Measurements from ENCODE around the gene UBE2D3. TPM values are rescaled to one million over a fixed set of nuclear protein-coding genes. Genes with fewer than 3 reads are reported as not detected.

Gene UBE2D3
- total RNA-seq, 1 experiment from 2014 or later, result 235 TPM

DNA sequence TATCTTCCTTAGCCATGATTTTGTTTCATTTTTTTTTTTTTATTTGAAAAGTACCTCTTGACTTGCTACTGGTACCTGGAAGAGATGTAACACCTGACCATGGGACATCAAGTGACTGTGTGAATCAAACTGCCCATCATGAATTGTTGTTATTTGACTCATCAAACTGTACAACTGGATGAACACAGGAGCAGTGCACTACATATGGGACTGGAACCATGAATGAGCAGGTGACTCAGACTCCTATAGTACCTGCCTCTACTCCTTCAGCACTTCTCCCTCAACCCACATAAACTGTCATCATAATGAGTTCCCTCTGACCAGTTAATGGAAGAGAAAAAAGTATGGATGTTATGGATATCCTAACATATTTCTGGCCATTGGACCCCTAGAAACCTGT is 15.9 kb upstream of the UBE2D3 start:
- intact Hi-C loops (cut with micrococcal nuclease; ENCODE audit: unreplicated experiment), result no loop called here
- DNase-seq, result no peak
- Mint-ChIP-seq H3K36me3 (ENCODE audit: insufficient read depth, unreplicated experiment) (no peaks in the 10 kb centered on the region), H3K4me3 (ENCODE audit: low read depth, unreplicated experiment) (no peak overlapping the region), H3K4me1 (ENCODE audit: low read depth, unreplicated experiment) (no peaks in the 10 kb centered on the region), H3K27me3 (ENCODE audit: unreplicated experiment) (no peaks in the 10 kb centered on the region), H3K27ac (ENCODE audit: unreplicated experiment) (no peak overlapping the region), H3K9me3 (ENCODE audit: low read depth, unreplicated experiment) (no peaks in the 10 kb centered on the region)
- CTCF ChIA-PET, result no interaction called here
- TF ChIP-seq, protein P1, sequence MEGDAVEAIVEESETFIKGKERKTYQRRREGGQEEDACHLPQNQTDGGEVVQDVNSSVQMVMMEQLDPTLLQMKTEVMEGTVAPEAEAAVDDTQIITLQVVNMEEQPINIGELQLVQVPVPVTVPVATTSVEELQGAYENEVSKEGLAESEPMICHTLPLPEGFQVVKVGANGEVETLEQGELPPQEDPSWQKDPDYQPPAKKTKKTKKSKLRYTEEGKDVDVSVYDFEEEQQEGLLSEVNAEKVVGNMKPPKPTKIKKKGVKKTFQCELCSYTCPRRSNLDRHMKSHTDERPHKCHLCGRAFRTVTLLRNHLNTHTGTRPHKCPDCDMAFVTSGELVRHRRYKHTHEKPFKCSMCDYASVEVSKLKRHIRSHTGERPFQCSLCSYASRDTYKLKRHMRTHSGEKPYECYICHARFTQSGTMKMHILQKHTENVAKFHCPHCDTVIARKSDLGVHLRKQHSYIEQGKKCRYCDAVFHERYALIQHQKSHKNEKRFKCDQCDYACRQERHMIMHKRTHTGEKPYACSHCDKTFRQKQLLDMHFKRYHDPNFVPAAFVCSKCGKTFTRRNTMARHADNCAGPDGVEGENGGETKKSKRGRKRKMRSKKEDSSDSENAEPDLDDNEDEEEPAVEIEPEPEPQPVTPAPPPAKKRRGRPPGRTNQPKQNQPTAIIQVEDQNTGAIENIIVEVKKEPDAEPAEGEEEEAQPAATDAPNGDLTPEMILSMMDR (IDR thresholded peaks at IDR 0.05; ENCODE audit: unreplicated experiment), result no peak
- BruUV-seq (replicated peaks), result no TSS peak

DNA sequence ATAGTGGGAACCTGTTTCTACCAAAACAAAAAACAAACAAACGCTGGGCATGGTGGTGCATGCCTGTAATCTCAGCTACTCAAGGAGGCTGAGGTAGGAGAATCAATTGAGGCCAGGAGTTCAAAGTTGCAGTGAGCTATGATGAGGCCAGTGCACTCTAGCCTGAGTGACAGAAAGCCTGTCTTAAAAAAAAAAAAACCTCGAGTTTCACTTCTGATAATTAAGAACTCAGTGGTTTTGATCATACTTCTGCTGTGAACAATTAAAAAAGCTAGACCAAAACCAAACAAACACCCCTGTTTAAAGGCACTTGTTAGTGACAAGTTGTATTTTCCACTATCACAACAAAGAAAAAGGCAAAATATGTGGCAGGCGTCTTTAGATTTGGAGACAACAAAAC is 15.0 kb upstream of the UBE2D3 start:
- intact Hi-C loops (cut with micrococcal nuclease; ENCODE audit: unreplicated experiment), result no loop called here
- H3K27me3 Mint-ChIP-seq (ENCODE audit: unreplicated experiment), result no peaks in the 10 kb centered on the region
- no peaks in the 10 kb centered on the region for H3K36me3 Mint-ChIP-seq (ENCODE audit: insufficient read depth, unreplicated experiment)
- H3K27ac Mint-ChIP-seq (ENCODE audit: unreplicated experiment), result no peak overlapping the region
- no peak overlapping the region for H3K4me3 Mint-ChIP-seq (ENCODE audit: low read depth, unreplicated experiment)
- H3K9me3 Mint-ChIP-seq (ENCODE audit: low read depth, unreplicated experiment), result no peaks in the 10 kb centered on the region
- no peak for DNase-seq
- TF ChIP-seq, protein P1 (IDR thresholded peaks at IDR 0.05; ENCODE audit: unreplicated experiment), result no peak
- H3K4me1 Mint-ChIP-seq (ENCODE audit: low read depth, unreplicated experiment), result no peaks in the 10 kb centered on the region
- BruUV-seq (replicated peaks), result no TSS peak
- CTCF ChIA-PET, result interaction anchor here (0.6 kb wide), 1 partner anchor 190 kb away, joined by 3 read pairs; no protein-coding TSS in a partner anchor

DNA sequence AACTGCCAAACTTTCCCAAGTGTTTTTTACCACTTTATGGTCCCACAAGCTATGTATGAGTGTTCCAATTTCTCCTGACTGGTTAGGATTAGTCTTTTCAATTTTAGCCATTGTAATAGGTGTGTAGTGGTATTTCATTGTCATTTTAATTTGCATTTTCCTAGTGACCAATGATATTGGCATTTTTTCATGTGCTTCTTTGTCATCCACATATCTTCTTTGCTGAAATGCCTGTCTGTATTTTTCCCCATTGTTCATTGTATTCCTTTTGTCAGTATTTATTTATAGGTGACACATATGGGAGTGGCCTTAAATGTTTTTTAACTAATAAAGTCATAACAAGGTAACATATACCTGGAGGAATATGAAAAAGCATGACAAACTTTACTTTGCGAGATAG is 9.2 kb upstream of the UBE2D3 start:
- CTCF ChIA-PET, result no interaction called here
- H3K36me3 Mint-ChIP-seq (ENCODE audit: insufficient read depth, unreplicated experiment), result no peaks in the 10 kb centered on the region
- intact Hi-C loops (cut with micrococcal nuclease; ENCODE audit: unreplicated experiment), result no loop called here
- peaks cover 10% of the 10 kb centered on the region for H3K4me1 Mint-ChIP-seq (ENCODE audit: low read depth, unreplicated experiment)
- DNase-seq, result no peak
- no peaks in the 10 kb centered on the region for H3K27me3 Mint-ChIP-seq (ENCODE audit: unreplicated experiment)
- no peak overlapping the region for H3K27ac Mint-ChIP-seq (ENCODE audit: unreplicated experiment)
- H3K4me3 Mint-ChIP-seq (ENCODE audit: low read depth, unreplicated experiment), result no peak overlapping the region
- H3K9me3 Mint-ChIP-seq (ENCODE audit: low read depth, unreplicated experiment), result no peaks in the 10 kb centered on the region
- no TSS peak for BruUV-seq (replicated peaks)
- TF ChIP-seq, protein P1 (IDR thresholded peaks at IDR 0.05; ENCODE audit: unreplicated experiment), result no peak

DNA sequence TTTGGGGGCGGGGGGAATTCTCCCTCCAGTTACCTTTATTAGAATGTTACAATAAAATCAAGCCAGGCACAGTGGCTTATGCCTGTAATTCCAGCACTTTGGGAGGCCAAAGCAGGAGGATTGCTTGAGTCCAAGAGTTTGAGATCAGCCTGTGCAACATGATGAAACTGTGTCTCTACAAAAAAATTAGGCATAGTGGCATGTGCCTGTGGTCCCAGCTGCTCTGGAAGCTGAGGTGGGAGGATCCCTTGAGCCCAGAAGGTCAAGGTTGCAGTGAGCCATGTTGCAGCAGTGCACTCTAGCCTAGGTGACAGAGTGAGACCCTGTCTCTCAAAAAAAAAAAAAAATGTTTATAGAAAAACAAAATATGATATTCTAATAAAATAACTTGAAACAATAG is 5.3 kb upstream of the UBE2D3 start:
- Mint-ChIP-seq H3K4me1 (ENCODE audit: low read depth, unreplicated experiment) (peaks cover 11% of the 10 kb centered on the region), H3K27ac (ENCODE audit: unreplicated experiment) (no peak overlapping the region), H3K27me3 (ENCODE audit: unreplicated experiment) (no peaks in the 10 kb centered on the region), H3K9me3 (ENCODE audit: low read depth, unreplicated experiment) (no peaks in the 10 kb centered on the region), H3K4me3 (ENCODE audit: low read depth, unreplicated experiment) (no peak overlapping the region), H3K36me3 (ENCODE audit: insufficient read depth, unreplicated experiment) (no peaks in the 10 kb centered on the region)
- CTCF ChIA-PET, result no interaction called here
- BruUV-seq (replicated peaks), result no TSS peak
- no peak for DNase-seq
- intact Hi-C loops (cut with micrococcal nuclease; ENCODE audit: unreplicated experiment), result no loop called here
- TF ChIP-seq, protein P1 (IDR thresholded peaks at IDR 0.05; ENCODE audit: unreplicated experiment), result no peak
